Stimulated activated memory B cell treated with anti-CD40 and anti-IgM and Interleukin-4, amounts not matched to agents 10 μg/mL and 1 μg/mL and 100 μg/mL, for 72 hours (primary cell): ENCODE measurements around the gene POP5.
A peak's percentile ranks its signal among the peaks of the same experiment; 100 is the strongest.
"Not testable (repeated sequence)": the region's sequence is repeated elsewhere in the genome, so short reads cannot be mapped to it uniquely, and the experiment has no call there.

Source experiments
- ATAC-seq: fragments of 150-1000 bp; cut with Tn5 transposase; 2 replicates; pipeline ENCODE4 v1.10.0; 2021
- H3K27ac Mint-ChIP-seq: one replicate; pipeline ENCODE4 v1.8.0; 2022; ENCODE audit warnings: mild to moderate bottlenecking, mixed read lengths
- H3K27me3 Mint-ChIP-seq: one replicate; pipeline ENCODE4 v1.8.0; 2022; ENCODE audit warnings: mixed read lengths
- H3K36me3 Mint-ChIP-seq: one replicate; pipeline ENCODE4 v1.8.0; 2022; ENCODE audit warnings: mixed read lengths
- H3K4me1 Mint-ChIP-seq: one replicate; pipeline ENCODE4 v1.8.0; 2022; ENCODE audit warnings: mixed read lengths
- H3K4me3 Mint-ChIP-seq: one replicate; pipeline ENCODE4 v1.8.0; 2022; ENCODE audit warnings: mild to moderate bottlenecking, moderate library complexity, mixed read lengths
- H3K9me3 Mint-ChIP-seq: one replicate; pipeline ENCODE4 v1.8.0; 2022; ENCODE audit warnings: mixed read lengths

The POP5 gene

GRCh38 chr12:120580787-120581723 lies at the start of gene POP5:
TSS of gene POP5 (minus strand) at chr12:120581402. CDS start at chr12:120581362, 40 bp downstream.
- peak within 1 kb of the TSS; percentile 87 for H3K27ac Mint-ChIP-seq
- no peaks in the 10 kb centered on the region for H3K9me3 Mint-ChIP-seq
- H3K4me3 Mint-ChIP-seq = peak within 1 kb of the TSS; percentile 96
- peaks cover 48% of the 10 kb centered on the region for H3K4me1 Mint-ChIP-seq
- H3K36me3 Mint-ChIP-seq = peaks cover 8% of the 10 kb centered on the region
- H3K27me3 Mint-ChIP-seq = no peaks in the 10 kb centered on the region
- ATAC-seq = peak; percentile 98

- H3K9me3 Mint-ChIP-seq = no peaks in the 10 kb centered on the region
- H3K36me3 Mint-ChIP-seq = no peaks in the 10 kb centered on the region
- no peak for ATAC-seq
- H3K27me3 Mint-ChIP-seq = peaks cover 9% of the 10 kb centered on the region
- H3K4me3 Mint-ChIP-seq = no peak overlapping the region
- H3K27ac Mint-ChIP-seq = no peak overlapping the region
- no peaks in the 10 kb centered on the region for H3K4me1 Mint-ChIP-seq
Measured at GRCh38 chr12:120630104-120630892, 49.1 kb upstream of the POP5 start.

- Mint-ChIP-seq H3K27me3 (peaks cover 9% of the 10 kb centered on the region), H3K27ac (no peak overlapping the region), H3K4me1 (no peaks in the 10 kb centered on the region), H3K4me3 (no peak overlapping the region), H3K9me3 (no peaks in the 10 kb centered on the region), H3K36me3 (no peaks in the 10 kb centered on the region)
- no peak for ATAC-seq
Measured at GRCh38 chr12:120628919-120629318, 47.7 kb upstream of the POP5 start.

GRCh38 chr12:120625557-120626419 lies 44.6 kb upstream of the POP5 start:
- no peaks in the 10 kb centered on the region for H3K36me3 Mint-ChIP-seq
- no peak overlapping the region for H3K27ac Mint-ChIP-seq
- peaks cover 36% of the 10 kb centered on the region for H3K27me3 Mint-ChIP-seq
- no peaks in the 10 kb centered on the region for H3K4me1 Mint-ChIP-seq
- peak overlapping the region; percentile 18 for H3K4me3 Mint-ChIP-seq
- ATAC-seq = peak; percentile 20
- no peaks in the 10 kb centered on the region for H3K9me3 Mint-ChIP-seq

- no peaks in the 10 kb centered on the region for H3K9me3 Mint-ChIP-seq
- no peaks in the 10 kb centered on the region for H3K4me1 Mint-ChIP-seq
- ATAC-seq = no peak
- peaks cover 47% of the 10 kb centered on the region for H3K27me3 Mint-ChIP-seq
- no peak overlapping the region for H3K4me3 Mint-ChIP-seq
- H3K27ac Mint-ChIP-seq = no peak overlapping the region
- no peaks in the 10 kb centered on the region for H3K36me3 Mint-ChIP-seq
Measured at GRCh38 chr12:120620624-120621023, 39.4 kb upstream of the POP5 start.

GRCh38 chr12:120618954-120619615 lies 37.9 kb upstream of the POP5 start:
- no peak overlapping the region for H3K4me3 Mint-ChIP-seq
- H3K27ac Mint-ChIP-seq = no peak overlapping the region
- no peaks in the 10 kb centered on the region for H3K9me3 Mint-ChIP-seq
- H3K27me3 Mint-ChIP-seq = peaks cover 47% of the 10 kb centered on the region
- no peaks in the 10 kb centered on the region for H3K4me1 Mint-ChIP-seq
- H3K36me3 Mint-ChIP-seq = no peaks in the 10 kb centered on the region
- no peak for ATAC-seq

GRCh38 chr12:120617767-120618166 lies 36.6 kb upstream of the POP5 start:
- not testable (repeated sequence) for H3K4me1 Mint-ChIP-seq, H3K9me3 Mint-ChIP-seq, ATAC-seq, H3K4me3 Mint-ChIP-seq, H3K27ac Mint-ChIP-seq, H3K36me3 Mint-ChIP-seq
- H3K27me3 Mint-ChIP-seq = peaks cover 38% of the 10 kb centered on the region

GRCh38 chr12:120617193-120617592 lies 36.0 kb upstream of the POP5 start:
- not testable (repeated sequence) for H3K9me3 Mint-ChIP-seq, H3K4me3 Mint-ChIP-seq, H3K4me1 Mint-ChIP-seq, H3K36me3 Mint-ChIP-seq, ATAC-seq, H3K27ac Mint-ChIP-seq
- H3K27me3 Mint-ChIP-seq = peaks cover 33% of the 10 kb centered on the region

- H3K4me3 Mint-ChIP-seq = no peak overlapping the region
- no peaks in the 10 kb centered on the region for H3K9me3 Mint-ChIP-seq
- H3K36me3 Mint-ChIP-seq = no peaks in the 10 kb centered on the region
- H3K4me1 Mint-ChIP-seq = no peaks in the 10 kb centered on the region
- no peak for ATAC-seq
- no peak overlapping the region for H3K27ac Mint-ChIP-seq
- peaks cover 11% of the 10 kb centered on the region for H3K27me3 Mint-ChIP-seq
Measured at GRCh38 chr12:120614848-120615247, 33.6 kb upstream of the POP5 start.

GRCh38 chr12:120611534-120611933 lies 30.3 kb upstream of the POP5 start:
- H3K27me3 Mint-ChIP-seq, H3K27ac Mint-ChIP-seq, H3K9me3 Mint-ChIP-seq, H3K4me3 Mint-ChIP-seq, ATAC-seq, H3K4me1 Mint-ChIP-seq, H3K36me3 Mint-ChIP-seq: not testable (repeated sequence)

- no peak overlapping the region for H3K4me3 Mint-ChIP-seq
- no peaks in the 10 kb centered on the region for H3K36me3 Mint-ChIP-seq
- H3K9me3 Mint-ChIP-seq = no peaks in the 10 kb centered on the region
- H3K27me3 Mint-ChIP-seq = peaks cover 14% of the 10 kb centered on the region
- no peak overlapping the region for H3K27ac Mint-ChIP-seq
- ATAC-seq = no peak
- H3K4me1 Mint-ChIP-seq = no peaks in the 10 kb centered on the region
Measured at GRCh38 chr12:120610560-120610959, 29.4 kb upstream of the POP5 start.

- ATAC-seq, H3K36me3 Mint-ChIP-seq, H3K9me3 Mint-ChIP-seq, H3K4me3 Mint-ChIP-seq, H3K27ac Mint-ChIP-seq, H3K4me1 Mint-ChIP-seq: not testable (repeated sequence)
- H3K27me3 Mint-ChIP-seq = peaks cover 53% of the 10 kb centered on the region
Measured at GRCh38 chr12:120602416-120602815, 21.2 kb upstream of the POP5 start.

GRCh38 chr12:120599672-120600552 lies 18.7 kb upstream of the POP5 start:
- Mint-ChIP-seq H3K4me3 (no peak overlapping the region), H3K36me3 (no peaks in the 10 kb centered on the region), H3K27ac (no peak overlapping the region), H3K27me3 (peaks cover 42% of the 10 kb centered on the region), H3K4me1 (peaks cover 8% of the 10 kb centered on the region), H3K9me3 (no peaks in the 10 kb centered on the region)
- ATAC-seq = no peak
